ENCODE data around the gene ROGDI. TPM values are rescaled to one million over a fixed set of nuclear protein-coding genes. Genes with fewer than 3 reads are reported as not detected.
A peak's percentile ranks its signal among the peaks of the same experiment; 100 is the strongest.

Gene ROGDI
- total and polyA plus RNA-seq, 2 of the 13 experiments (the other 11 are each of a cell fraction or from before 2014, with no cell fraction given), result 19.2 to 42.1 TPM

GRCh38 chr16:4768549-4769305, 33.7 kb downstream of the ROGDI start (continued):
- TF ChIP-seq, protein P1, sequence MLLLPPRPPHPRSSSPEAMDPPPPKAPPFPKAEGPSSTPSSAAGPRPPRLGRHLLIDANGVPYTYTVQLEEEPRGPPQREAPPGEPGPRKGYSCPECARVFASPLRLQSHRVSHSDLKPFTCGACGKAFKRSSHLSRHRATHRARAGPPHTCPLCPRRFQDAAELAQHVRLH (CRISPR knock-in tag; IDR thresholded peaks at IDR 0.05; ENCODE audit: borderline replicate concordance, low read depth), result peak; percentile 30; the same call in 1 of the 2 replicates
- TF ChIP-seq ZFP1 (CRISPR knock-in tag; IDR thresholded peaks at IDR 0.05) (no peak), POGZ (CRISPR knock-in tag; IDR thresholded peaks at IDR 0.05) (peak; percentile 60), KDM5B (CRISPR knock-in tag; IDR thresholded peaks at IDR 0.05; ENCODE audit: borderline replicate concordance) (peak; percentile 73), HNRNPUL1 (IDR thresholded peaks at IDR 0.05; ENCODE audit: low read depth, low read length) (no peak), NR2F6 (IDR thresholded peaks at IDR 0.05) (no peak), NR2F6 (CRISPR knock-in tag; IDR thresholded peaks at IDR 0.05) (0 out of 2 replicates have a peak, but pooled peaks have one; percentile 9), THAP8 (CRISPR knock-in tag; IDR thresholded peaks at IDR 0.05; ENCODE audit: borderline replicate concordance) (peak; percentile 56; the same call in 1 of the 2 replicates), RARG (CRISPR knock-in tag; IDR thresholded peaks at IDR 0.05; ENCODE audit: low read depth) (no peak), PRDM10 (CRISPR knock-in tag; IDR thresholded peaks at IDR 0.05; ENCODE audit: low read depth) (peak; percentile 72; the same call in 1 of the 2 replicates), ZNF33B (CRISPR knock-in tag; IDR thresholded peaks at IDR 0.05) (no peak), ZNF17 (CRISPR knock-in tag; IDR thresholded peaks at IDR 0.05) (no peak), SRSF9 (IDR thresholded peaks at IDR 0.05; ENCODE audit: borderline replicate concordance, insufficient read depth, low read depth, low read length, poor library complexity, severe bottlenecking) (no peak), GTF2F1 (IDR thresholded peaks at IDR 0.05; ENCODE audit: low read length) (no peak), ONECUT2 (CRISPR knock-in tag; IDR thresholded peaks at IDR 0.05) (no peak), POLR2G (IDR thresholded peaks at IDR 0.05; ENCODE audit: low read depth, low read length) (peak; percentile 88)
- TF ChIP-seq, protein P2, sequence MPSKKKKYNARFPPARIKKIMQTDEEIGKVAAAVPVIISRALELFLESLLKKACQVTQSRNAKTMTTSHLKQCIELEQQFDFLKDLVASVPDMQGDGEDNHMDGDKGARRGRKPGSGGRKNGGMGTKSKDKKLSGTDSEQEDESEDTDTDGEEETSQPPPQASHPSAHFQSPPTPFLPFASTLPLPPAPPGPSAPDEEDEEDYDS (CRISPR knock-in tag; IDR thresholded peaks at IDR 0.05), result peak; percentile 85
- TF ChIP-seq, protein P3, sequence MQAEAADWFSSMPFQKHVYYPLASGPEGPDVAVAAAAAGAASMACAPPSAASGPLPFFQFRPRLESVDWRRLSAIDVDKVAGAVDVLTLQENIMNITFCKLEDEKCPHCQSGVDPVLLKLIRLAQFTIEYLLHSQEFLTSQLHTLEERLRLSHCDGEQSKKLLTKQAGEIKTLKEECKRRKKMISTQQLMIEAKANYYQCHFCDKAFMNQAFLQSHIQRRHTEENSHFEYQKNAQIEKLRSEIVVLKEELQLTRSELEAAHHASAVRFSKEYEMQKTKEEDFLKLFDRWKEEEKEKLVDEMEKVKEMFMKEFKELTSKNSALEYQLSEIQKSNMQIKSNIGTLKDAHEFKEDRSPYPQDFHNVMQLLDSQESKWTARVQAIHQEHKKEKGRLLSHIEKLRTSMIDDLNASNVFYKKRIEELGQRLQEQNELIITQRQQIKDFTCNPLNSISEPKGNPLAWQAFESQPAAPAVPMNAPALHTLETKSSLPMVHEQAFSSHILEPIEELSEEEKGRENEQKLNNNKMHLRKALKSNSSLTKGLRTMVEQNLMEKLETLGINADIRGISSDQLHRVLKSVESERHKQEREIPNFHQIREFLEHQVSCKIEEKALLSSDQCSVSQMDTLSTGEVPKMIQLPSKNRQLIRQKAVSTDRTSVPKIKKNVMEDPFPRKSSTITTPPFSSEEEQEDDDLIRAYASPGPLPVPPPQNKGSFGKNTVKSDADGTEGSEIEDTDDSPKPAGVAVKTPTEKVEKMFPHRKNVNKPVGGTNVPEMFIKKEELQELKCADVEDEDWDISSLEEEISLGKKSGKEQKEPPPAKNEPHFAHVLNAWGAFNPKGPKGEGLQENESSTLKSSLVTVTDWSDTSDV (CRISPR knock-in tag; IDR thresholded peaks at IDR 0.05), result no peak
- TF ChIP-seq, protein P4, sequence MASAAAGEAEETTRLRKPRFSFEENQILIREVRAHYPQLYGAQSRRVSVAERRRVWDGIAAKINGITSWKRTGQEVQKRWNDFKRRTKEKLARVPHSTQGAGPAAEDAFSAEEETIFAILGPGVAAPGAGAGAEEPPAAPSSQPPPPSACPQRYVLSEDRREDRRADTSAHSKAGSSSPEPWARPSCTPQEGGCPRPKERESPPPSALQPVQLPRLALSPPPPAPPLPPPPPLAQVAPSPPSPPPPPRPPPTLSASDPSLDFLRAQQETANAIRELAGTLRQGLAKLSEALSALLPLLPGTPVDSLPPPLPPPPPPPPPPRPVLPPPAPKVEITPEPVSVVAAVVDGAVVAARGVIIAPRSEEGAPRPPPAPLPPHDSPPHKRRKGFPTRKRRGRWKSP (CRISPR knock-in tag; IDR thresholded peaks at IDR 0.05), result peak; percentile 47; the same call in 1 of the 2 replicates
